ENCODE measurements around the gene OR11A1.

OR11A1 gene

GRCh38 chr6:29388533-29388932 is 68.3 kb downstream of the OR11A1 start:
- DNase-seq (ENCODE audit: low read depth in 2 of 2), result no peak

GRCh38 chr6:29376003-29376402 is 80.9 kb downstream of the OR11A1 start:
- no peak for DNase-seq (ENCODE audit: low read depth in 2 of 2)

All from stimulated activated CD4-positive, alpha-beta T cell treated with anti-CD3 and anti-CD28 coated beads, Interleukin-4, amount 100 ng/mL, for 48 hours (primary cell).